Caco-2 (cell line): ENCODE results near the gene RNF10. TPM values are rescaled to one million over a fixed set of nuclear protein-coding genes. Genes with fewer than 3 reads are reported as not detected.

ENCODE experiments used
- BruUV-seq: library from RNA; stranded (reverse); fragments of 400-500 nt; replicated peaks from 2 replicates; lab custom pipeline; 2021; lab: Mats Ljungman, UMichigan
- CTCF ChIA-PET: fragments of 300-600 bp; sonication (Branson Sonifier 250); formaldehyde crosslinking; loops from one replicate; lab custom pipeline; 2022; ENCODE audit warnings: antibody characterized with exemption; lab: Charles Lee
- POLR2A ChIA-PET: fragments of 300-600 bp; sonication (Branson Sonifier 250); formaldehyde crosslinking; loops from one replicate; lab custom pipeline; 2022; ENCODE audit warnings: antibody characterized with exemption; lab: Charles Lee
- DNase-seq, 2 experiments: peaks; one replicate each; pipeline versions ENCODE4 v3.0.0 to v3.0.0-alpha.2; 2020 to 2022
- H3K27me3 ChIP-seq: replicated peaks from 2 replicates; pipeline ENCODE4 v1.6.0; 2011; ENCODE audit warnings: low read length; ENCODE audit not compliant: control insufficient read depth, insufficient read depth
- H3K36me3 ChIP-seq: 2 replicates; pipeline ENCODE4 v1.5.1; 2011; ENCODE audit warnings: low read length; ENCODE audit not compliant: control insufficient read depth, insufficient read depth
- H3K4me1 ChIP-seq: fragments of 250-450 bp; sonication (Bioruptor Pico); 2 replicates; pipeline ENCODE4 v1.5.1; 2020; ENCODE audit warnings: mild to moderate bottlenecking
- H3K4me3 ChIP-seq: 2 replicates; pipeline ENCODE4 v1.5.1; 2011; ENCODE audit warnings: low read depth, mild to moderate bottlenecking, control low read depth, low read length
- H3K9me3 ChIP-seq: fragments of 250-450 bp; sonication (Bioruptor Pico); 2 replicates; pipeline ENCODE4 v1.5.1; 2020; ENCODE audit warnings: mild to moderate bottlenecking, moderate library complexity
- H3K27ac Mint-ChIP-seq: one replicate; pipeline ENCODE4 v1.8.0; 2022; ENCODE audit warnings: mixed read lengths; ENCODE audit not compliant: unreplicated experiment
- H3K27me3 Mint-ChIP-seq: one replicate; pipeline ENCODE4 v1.8.0; 2022; ENCODE audit warnings: mixed read lengths; ENCODE audit not compliant: insufficient read depth, unreplicated experiment
- H3K36me3 Mint-ChIP-seq: one replicate; pipeline ENCODE4 v1.8.0; 2022; ENCODE audit warnings: mild to moderate bottlenecking, mixed read lengths; ENCODE audit not compliant: insufficient read depth, unreplicated experiment
- H3K4me1 Mint-ChIP-seq: one replicate; pipeline ENCODE4 v1.8.0; 2022; ENCODE audit warnings: low read depth, mixed read lengths; ENCODE audit not compliant: unreplicated experiment
- H3K4me3 Mint-ChIP-seq: one replicate; pipeline ENCODE4 v1.8.0; 2022; ENCODE audit warnings: mild to moderate bottlenecking, moderate library complexity, mixed read lengths; ENCODE audit not compliant: unreplicated experiment
- H3K9me3 Mint-ChIP-seq: one replicate; pipeline ENCODE4 v1.8.0; 2022; ENCODE audit warnings: mixed read lengths; ENCODE audit not compliant: unreplicated experiment
- intact Hi-C: fragments of 100-400 bp; cut with micrococcal nuclease; formaldehyde crosslinking; loops from one replicate; pipeline ENCODE4 v1.10.0; 2022; ENCODE audit not compliant: unreplicated experiment
- total RNA-seq: library from RNA; stranded (reverse); gene quantifications from 2 replicates; pipeline ENCODE4 v1.2.3, GENCODE V29; 2022
- TF ChIP-seq, protein P1 (sequence below), 2 experiments: fragments of 200-600 bp in 1 of 2; IDR thresholded peaks; 1 replicate in 1 of 2; 2 replicates in 1 of 2; pipeline versions ENCODE4 v1.5.1 to v1.8.0; 2011 to 2022; ENCODE audit warnings: antibody characterized with exemption in 1 of 2, control low read depth in 1 of 2, inconsistent platforms in 1 of 2, low read depth in 1 of 2, low read length in 1 of 2, mild to moderate bottlenecking in 1 of 2, moderate library complexity in 1 of 2; ENCODE audit not compliant: insufficient read depth in 1 of 2, severe bottlenecking in 1 of 2, unreplicated experiment in 1 of 2

RNF10 gene
- total RNA-seq, 1 experiment from 2014 or later, result 133 TPM

DNA sequence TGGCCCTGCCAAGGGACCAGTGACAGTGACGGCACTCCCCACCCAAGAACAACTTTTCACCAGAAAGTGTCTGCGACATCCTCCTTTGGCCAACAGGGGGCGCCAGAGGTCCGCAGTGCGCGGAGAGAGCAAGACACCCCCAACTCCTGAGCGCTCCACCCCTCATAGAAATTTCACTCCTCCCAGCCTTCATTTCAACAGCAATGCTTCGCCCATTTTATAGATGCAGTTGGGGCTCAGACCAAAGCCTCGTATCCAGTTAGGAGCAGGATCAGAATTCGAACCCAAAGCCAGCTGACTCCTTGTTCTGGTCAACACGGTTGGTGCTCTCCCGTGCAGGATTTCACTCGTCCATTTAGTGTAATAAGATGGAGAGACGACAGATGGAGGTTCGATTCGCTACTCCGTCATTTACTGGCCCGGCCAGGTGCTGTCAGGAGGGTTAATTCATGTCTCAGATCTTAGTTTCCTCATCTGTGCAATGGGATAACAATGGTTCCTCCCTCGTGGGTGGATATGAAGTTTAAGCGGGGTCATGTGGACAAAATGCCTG lies 49.4 kb downstream of the RNF10 start:
- Mint-ChIP-seq H3K27me3 (no peaks in the 10 kb centered on the region), H3K36me3 (peaks cover 30% of the 10 kb centered on the region), H3K4me1 (peaks cover 15% of the 10 kb centered on the region), H3K27ac (no peak overlapping the region), H3K4me3 (peak overlapping the region; percentile 69), H3K9me3 (no peaks in the 10 kb centered on the region)
- TF ChIP-seq, protein P1, sequence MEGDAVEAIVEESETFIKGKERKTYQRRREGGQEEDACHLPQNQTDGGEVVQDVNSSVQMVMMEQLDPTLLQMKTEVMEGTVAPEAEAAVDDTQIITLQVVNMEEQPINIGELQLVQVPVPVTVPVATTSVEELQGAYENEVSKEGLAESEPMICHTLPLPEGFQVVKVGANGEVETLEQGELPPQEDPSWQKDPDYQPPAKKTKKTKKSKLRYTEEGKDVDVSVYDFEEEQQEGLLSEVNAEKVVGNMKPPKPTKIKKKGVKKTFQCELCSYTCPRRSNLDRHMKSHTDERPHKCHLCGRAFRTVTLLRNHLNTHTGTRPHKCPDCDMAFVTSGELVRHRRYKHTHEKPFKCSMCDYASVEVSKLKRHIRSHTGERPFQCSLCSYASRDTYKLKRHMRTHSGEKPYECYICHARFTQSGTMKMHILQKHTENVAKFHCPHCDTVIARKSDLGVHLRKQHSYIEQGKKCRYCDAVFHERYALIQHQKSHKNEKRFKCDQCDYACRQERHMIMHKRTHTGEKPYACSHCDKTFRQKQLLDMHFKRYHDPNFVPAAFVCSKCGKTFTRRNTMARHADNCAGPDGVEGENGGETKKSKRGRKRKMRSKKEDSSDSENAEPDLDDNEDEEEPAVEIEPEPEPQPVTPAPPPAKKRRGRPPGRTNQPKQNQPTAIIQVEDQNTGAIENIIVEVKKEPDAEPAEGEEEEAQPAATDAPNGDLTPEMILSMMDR (IDR thresholded peaks at IDR 0.05; ENCODE audit: insufficient read depth in 1 of 2, low read depth in 1 of 2, low read length in 1 of 2, severe bottlenecking in 1 of 2, unreplicated experiment in 1 of 2), result peak; percentile 92 to 95
- POLR2A ChIA-PET, result no interaction called here
- CTCF ChIA-PET, result interaction anchor here (0.6 to 3.6 kb wide), 4 partner anchors 12 to 66 kb away, joined by 3 to 37 read pairs (median 12); no protein-coding TSS in a partner anchor
- Histone ChIP-seq H3K4me3 (no peak overlapping the region), H3K4me1 (no peaks in the 10 kb centered on the region), H3K36me3 (peaks cover 2% of the 10 kb centered on the region; the same call in 1 of the 2 replicates), H3K9me3 (no peaks in the 10 kb centered on the region), H3K27me3 (no peaks in the 10 kb centered on the region)
- DNase-seq, result peak; percentile 74 to 83
- intact Hi-C loops, result loop anchor here (1.0 to 5.0 kb wide), 8 partner anchors 66 to 529 kb away; partner anchors contain the start of genes ACADS and PLA2G1B
- BruUV-seq, result no TSS peak

GRCh38 chr12:120584343-120585149 lies 50.4 kb downstream of the RNF10 start:
- Mint-ChIP-seq H3K36me3 (peaks cover 23% of the 10 kb centered on the region), H3K4me3 (peak overlapping the region; percentile 69), H3K9me3 (no peaks in the 10 kb centered on the region), H3K27me3 (no peaks in the 10 kb centered on the region), H3K4me1 (peaks cover 15% of the 10 kb centered on the region), H3K27ac (no peak overlapping the region)
- H3K4me1 ChIP-seq, result no peaks in the 10 kb centered on the region
- no peaks in the 10 kb centered on the region for H3K9me3 ChIP-seq
- BruUV-seq, result no TSS peak
- H3K27me3 ChIP-seq, result no peaks in the 10 kb centered on the region
- TF ChIP-seq, protein P1 (IDR thresholded peaks at IDR 0.05; ENCODE audit: insufficient read depth in 1 of 2, low read depth in 1 of 2, low read length in 1 of 2, severe bottlenecking in 1 of 2, unreplicated experiment in 1 of 2), result peak; percentile 19 to 30
- peak overlapping the region; percentile 17 for H3K4me3 ChIP-seq
- POLR2A ChIA-PET, result no interaction called here
- DNase-seq, result peak; percentile 50 to 65
- CTCF ChIA-PET, result interaction anchor here (0.6 to 2.3 kb wide), 2 partner anchors 65 to 272 kb away, joined by 4 to 13 read pairs; no protein-coding TSS in a partner anchor
- intact Hi-C loops, result loop anchor here (5.0 kb wide), 4 partner anchors 143 to 528 kb away; partner anchors contain the start of genes ACADS and PLA2G1B
- no peaks in the 10 kb centered on the region for H3K36me3 ChIP-seq

DNA sequence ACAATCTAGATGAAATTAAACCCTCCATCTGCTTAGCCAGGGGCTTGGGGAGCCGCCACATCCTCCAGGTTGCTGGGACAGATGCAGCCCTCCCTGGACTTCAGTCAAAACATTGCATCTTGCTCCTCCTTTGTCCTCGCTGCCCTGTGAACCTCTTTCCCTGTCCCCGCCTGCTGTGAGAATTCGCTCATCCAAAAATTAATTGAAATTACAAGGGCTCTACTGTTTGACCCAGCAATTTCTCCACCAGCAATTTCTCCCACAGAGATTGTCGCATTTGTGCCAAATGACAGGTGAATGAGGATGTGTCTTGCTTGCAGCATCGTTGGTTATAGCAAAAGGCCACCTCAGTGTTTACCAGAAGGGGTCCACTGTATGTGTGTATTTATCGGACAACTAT lies 52.0 kb downstream of the RNF10 start:
- intact Hi-C loops, result no loop called here
- TF ChIP-seq, protein P1 (IDR thresholded peaks at IDR 0.05; ENCODE audit: insufficient read depth in 1 of 2, low read depth in 1 of 2, low read length in 1 of 2, severe bottlenecking in 1 of 2, unreplicated experiment in 1 of 2), result no peak
- no TSS peak for BruUV-seq
- Mint-ChIP-seq H3K27me3 (no peaks in the 10 kb centered on the region), H3K4me3 (no peak overlapping the region), H3K36me3 (peaks cover 9% of the 10 kb centered on the region), H3K27ac (no peak overlapping the region), H3K4me1 (peaks cover 5% of the 10 kb centered on the region), H3K9me3 (no peaks in the 10 kb centered on the region)
- Histone ChIP-seq H3K4me1 (no peaks in the 10 kb centered on the region), H3K27me3 (no peaks in the 10 kb centered on the region), H3K9me3 (no peaks in the 10 kb centered on the region), H3K4me3 (no peak overlapping the region), H3K36me3 (no peaks in the 10 kb centered on the region)
- no peak for DNase-seq
- ChIA-PET CTCF (no interaction called here), POLR2A (no interaction called here)
